Heart left ventricle (tissue), 16 donors: Measurements from ENCODE around the gene IWS1. TPM values are rescaled to one million over a fixed set of nuclear protein-coding genes. Genes with fewer than 3 reads are reported as not detected.

Experiments used
- ATAC-seq, 4 donors: fragments of 200-7000 bp; cut with Tn5 transposase; one replicate each; pipeline ENCODE4 v1.9.1; 2020 to 2022; ENCODE audit warnings: moderate library complexity in 4 of 4, mild to moderate bottlenecking in 3 of 4, moderate number of reproducible peaks in 1 of 4
- DNase-seq, 5 donors: peaks; one replicate each; pipeline ENCODE4 v3.0.0-alpha.2; 2020
- H3K27ac ChIP-seq, 12 donors: fragments of 200-600 bp; sonication (generic) in 4 of 12; one replicate each; pipeline versions ENCODE4 v1.5.0 to v1.8.0; 2016 to 2022; ENCODE audit warnings: mild to moderate bottlenecking in 2 of 12
- H3K27me3 ChIP-seq, 9 donors: fragments of 200-600 bp; sonication (generic) in 2 of 9; one replicate each; pipeline versions ENCODE4 v1.5.1 to v1.8.0; 2016 to 2022; ENCODE audit warnings: mild to moderate bottlenecking in 3 of 9
- H3K36me3 ChIP-seq, 9 donors: fragments of 200-600 bp; sonication (generic) in 2 of 9; one replicate each; pipeline versions ENCODE4 v1.5.0 to v1.8.0; 2018 to 2022; ENCODE audit warnings: mild to moderate bottlenecking in 2 of 9
- H3K4me1 ChIP-seq, 12 donors: fragments of 200-600 bp; sonication (generic) in 4 of 12; one replicate each; pipeline versions ENCODE4 v1.5.0 to v1.8.0; 2016 to 2022; ENCODE audit warnings: mild to moderate bottlenecking in 3 of 12
- H3K4me3 ChIP-seq, 12 donors: fragments of 200-600 bp; sonication (generic) in 4 of 12; one replicate each; pipeline versions ENCODE4 v1.5.0 to v1.8.0; 2017 to 2022; ENCODE audit warnings: mild to moderate bottlenecking in 9 of 12, moderate library complexity in 4 of 12
- H3K9me3 ChIP-seq, 12 donors: fragments of 200-600 bp; sonication (generic) in 4 of 12; one replicate each; pipeline versions ENCODE4 v1.5.0 to v1.8.0; 2016 to 2022; ENCODE audit warnings: mild to moderate bottlenecking in 1 of 12
- POLR2A ChIP-seq, 2 donors: fragments of 450-650 bp; IDR thresholded peaks; one replicate each; pipeline ENCODE4 v1.6.1; 2017; ENCODE audit warnings: antibody characterized with exemption in 2 of 2, mild to moderate bottlenecking in 2 of 2, moderate library complexity in 2 of 2
- WGBS, 4 donors: extraction: QIAGEN DNeasy Blood & Tissue Kit in 2 of 4; methylation state at CpG; one replicate each; pipeline versions ENCODE4 v1.1.5 to v1.1.7; 2013 to 2018; 5-methylcytosine and 5-hydroxymethylcytosine counted together
- intact Hi-C, 10 donors: fragments of 100-400 bp; cut with DNase I; formaldehyde crosslinking; loops; one replicate each; pipeline versions ENCODE4 v1.11.1 to v1.14.2; 2022
- polyA plus RNA-seq, 2 donors: library from polyadenylated mRNA; stranded (reverse); fragments of 200-250 nt; gene quantifications; one replicate each; pipeline ENCODE4 v1.2.3, GENCODE V29; 2013
- total RNA-seq, 9 donors: library from RNA; depleted of rRNA in 2 of 9; stranded (reverse); fragments of >200 nt in 2 of 9; fragmentation: NEBNext Ultra II Directional in 3 of 9; extraction: Animal tissue kit (Norgen Biotek cat#: 25700) in 3 of 9; gene quantifications; one replicate each; pipeline versions ENCODE4 v1.1.0 to v1.2.4, GENCODE V29; 2016 to 2023
- TF ChIP-seq, protein P1 (sequence below), 12 donors: fragments of 200-600 bp; sonication (generic) in 4 of 12; IDR thresholded peaks; one replicate each; pipeline versions ENCODE4 v1.5.0 to v1.8.0; 2018 to 2022; ENCODE audit warnings: antibody characterized with exemption in 12 of 12, mild to moderate bottlenecking in 5 of 12
- donor health status: ischemic (EF 13 %, LVEDD 7.1; RV severe dilation, severe dysfunction).
- donor health status: healthy with polysubstance abuse.
- donor health status: DM: no; HTN: yes; CAD: no.
- donor health status: DM: no; HTN: no; CAD: no.
- donor health status: ischemic (EF 25% LVEDD 6.9; RV normal size, moderate dysfunction).
- donor health status: ischemic (EF 25% LVEDD 5.7; RV mildly dilated, moderate dysfunction).
- donor health status: healthy.
- donor health status: DM: yes; HTN: yes; CAD: no.
- donor health status: ischemic (EF 35%, LVEDD 5.7; RV mildly dilated, moderate dysfunction).
- donor health status: nonischemic (EF 11% LVEDD 7.7; RV severe dilation, severe dysfunction).
- donor health status: DM: yes; HTN: yes; CAD: no.
- donor health status: PGD.
- donor health status: ischemic (EF 29% LVEDD 5.4; RV normal size, mild dysfunction).
- donor health status: nonischemic (EF 23%, LVEDD 6.1; RV moderate dilation, normal function).

The IWS1 gene
- total and polyA plus RNA-seq, 11 donors = 37.6 to 62.2 (median 46.5) TPM

DNA sequence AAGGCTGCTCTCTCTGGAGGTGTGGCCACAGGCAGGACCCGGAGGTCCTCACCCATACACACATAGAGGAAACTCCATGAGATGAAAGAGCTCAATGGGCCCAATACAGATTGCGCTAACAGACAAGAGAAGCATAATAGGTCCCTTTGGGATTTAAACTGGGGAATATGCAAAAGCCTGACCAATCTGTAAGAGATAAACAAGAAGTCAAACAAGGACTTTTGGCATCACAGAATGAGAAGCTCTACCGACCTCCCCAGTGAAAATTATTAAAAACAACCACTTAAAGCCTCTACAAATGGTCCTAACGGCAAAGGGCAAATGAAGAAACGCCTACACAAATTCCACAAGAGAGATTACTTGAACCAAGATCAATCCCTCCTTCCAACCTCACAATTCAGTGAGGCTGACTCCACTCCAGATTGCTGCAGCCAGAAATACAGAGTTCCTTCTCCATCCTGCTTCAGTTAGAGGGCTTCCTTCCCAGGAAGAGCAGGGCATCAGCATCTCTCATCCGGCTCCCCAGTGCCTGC is 10.8 kb downstream of the IWS1 start:
- peaks cover 0 to 72% (median 26%) of the 10 kb centered on the region in 9 donors for H3K36me3 ChIP-seq
- no peaks in the 10 kb centered on the region for H3K27me3 ChIP-seq
- peaks cover 0 to 59% (median 44%) of the 10 kb centered on the region in 12 donors for H3K4me1 ChIP-seq
- H3K4me3 ChIP-seq = peak overlapping the region in 2 of 12 donors; percentile 4 to 11
- intact Hi-C loops = loop anchor here in 3 of 10 donors (10.0 kb wide), 1 partner anchor 189 kb away; the partner anchor contains the start of gene SFT2D3 (in 3 of the 3)
- no peak for TF ChIP-seq POLR2A (IDR thresholded peaks at IDR 0.05)
- TF ChIP-seq, protein P1, sequence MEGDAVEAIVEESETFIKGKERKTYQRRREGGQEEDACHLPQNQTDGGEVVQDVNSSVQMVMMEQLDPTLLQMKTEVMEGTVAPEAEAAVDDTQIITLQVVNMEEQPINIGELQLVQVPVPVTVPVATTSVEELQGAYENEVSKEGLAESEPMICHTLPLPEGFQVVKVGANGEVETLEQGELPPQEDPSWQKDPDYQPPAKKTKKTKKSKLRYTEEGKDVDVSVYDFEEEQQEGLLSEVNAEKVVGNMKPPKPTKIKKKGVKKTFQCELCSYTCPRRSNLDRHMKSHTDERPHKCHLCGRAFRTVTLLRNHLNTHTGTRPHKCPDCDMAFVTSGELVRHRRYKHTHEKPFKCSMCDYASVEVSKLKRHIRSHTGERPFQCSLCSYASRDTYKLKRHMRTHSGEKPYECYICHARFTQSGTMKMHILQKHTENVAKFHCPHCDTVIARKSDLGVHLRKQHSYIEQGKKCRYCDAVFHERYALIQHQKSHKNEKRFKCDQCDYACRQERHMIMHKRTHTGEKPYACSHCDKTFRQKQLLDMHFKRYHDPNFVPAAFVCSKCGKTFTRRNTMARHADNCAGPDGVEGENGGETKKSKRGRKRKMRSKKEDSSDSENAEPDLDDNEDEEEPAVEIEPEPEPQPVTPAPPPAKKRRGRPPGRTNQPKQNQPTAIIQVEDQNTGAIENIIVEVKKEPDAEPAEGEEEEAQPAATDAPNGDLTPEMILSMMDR (IDR thresholded peaks at IDR 0.05) = no peak
- DNase-seq = no peak
- ATAC-seq = peak in 3 of 4 donors; percentile 18 to 27 (median 25)
- no peaks in the 10 kb centered on the region for H3K9me3 ChIP-seq
- H3K27ac ChIP-seq = peak overlapping the region; percentile 17 to 89 (median 72)
- 43 to 58% (median 47%) methylated on average over 6 of the region's 6 CpGs for WGBS, 4 donors

GRCh38 chr2:127514485-127514884 is 11.8 kb downstream of the IWS1 start:
- Histone ChIP-seq H3K27ac (peak overlapping the region in 11 of 12 donors; percentile 18 to 89 (median 71)), H3K4me3 (peak overlapping the region in 1 of 12 donors; percentile 27), H3K36me3 (peaks cover 0 to 63% (median 16%) of the 10 kb centered on the region in 9 donors), H3K27me3 (no peaks in the 10 kb centered on the region), H3K4me1 (peaks cover 0 to 66% (median 44%) of the 10 kb centered on the region in 12 donors), H3K9me3 (no peaks in the 10 kb centered on the region)
- TF ChIP-seq, protein P1 (IDR thresholded peaks at IDR 0.05) = no peak
- no peak for TF ChIP-seq POLR2A (IDR thresholded peaks at IDR 0.05)
- DNase-seq (peak in 4 of 5 donors; percentile 21 to 69 (median 54)), ATAC-seq (peak; percentile 68 to 87 (median 82))
- WGBS, 4 donors = 57 to 74% (median 72%) methylated on average over 6 to 13 of the region's 13 CpGs
- intact Hi-C loops = loop anchor here in 3 of 10 donors (10.0 kb wide), 1 partner anchor 190 kb away; the partner anchor contains the start of gene SFT2D3 (in 3 of the 3)

- intact Hi-C loops = loop anchor here in 3 of 10 donors (10.0 kb wide), 1 partner anchor 191 kb away; the partner anchor contains the start of gene SFT2D3 (in 3 of the 3)
- no peak for ATAC-seq
- Histone ChIP-seq H3K36me3 (peaks cover 0 to 62% (median 12%) of the 10 kb centered on the region in 9 donors), H3K27ac (peak overlapping the region in 11 of 12 donors; percentile 1 to 89 (median 66)), H3K9me3 (no peaks in the 10 kb centered on the region), H3K4me1 (peaks cover 2 to 70% (median 46%) of the 10 kb centered on the region in 12 donors), H3K4me3 (peak overlapping the region in 1 of 12 donors; percentile 27), H3K27me3 (no peaks in the 10 kb centered on the region)
- TF ChIP-seq, protein P1 (IDR thresholded peaks at IDR 0.05) = no peak
- TF ChIP-seq POLR2A (IDR thresholded peaks at IDR 0.05) = no peak
- 59 to 72% (median 63%) methylated on average over 10 of the region's 10 CpGs for WGBS, 4 donors
- no peak for DNase-seq
These were observed 12.2 kb downstream of the IWS1 start for GRCh38 chr2:127514076-127514475.

GRCh38 chr2:127512362-127512761 is 13.9 kb downstream of the IWS1 start:
- no peak for ATAC-seq
- WGBS, 4 donors = 74 to 76% (median 76%) methylated on average over 4 of the region's 4 CpGs
- Histone ChIP-seq H3K27ac (peak overlapping the region in 3 of 12 donors; percentile 4 to 37 (median 13)), H3K27me3 (no peaks in the 10 kb centered on the region), H3K9me3 (no peaks in the 10 kb centered on the region), H3K4me1 (peaks cover 11 to 85% (median 63%) of the 10 kb centered on the region in 12 donors), H3K36me3 (peaks cover 0 to 45% (median 3%) of the 10 kb centered on the region in 9 donors), H3K4me3 (no peak overlapping the region)
- intact Hi-C loops = loop anchor here in 3 of 10 donors (10.0 kb wide), 1 partner anchor 192 kb away; the partner anchor contains the start of gene SFT2D3 (in 3 of the 3)
- no peak for TF ChIP-seq POLR2A (IDR thresholded peaks at IDR 0.05)
- TF ChIP-seq, protein P1 (IDR thresholded peaks at IDR 0.05) = no peak
- DNase-seq = no peak
